CD4-positive, alpha-beta T cell treated with Interleukin-10 for 1 hour (primary cell): ENCODE data around the gene HNRNPUL1.
A peak's percentile ranks its signal among the peaks of the same experiment; 100 is the strongest.

ENCODE experiments used
- DNase-seq: peaks from one replicate; pipeline ENCODE4 v3.0.0-alpha.2; 2020

HNRNPUL1 gene

DNA sequence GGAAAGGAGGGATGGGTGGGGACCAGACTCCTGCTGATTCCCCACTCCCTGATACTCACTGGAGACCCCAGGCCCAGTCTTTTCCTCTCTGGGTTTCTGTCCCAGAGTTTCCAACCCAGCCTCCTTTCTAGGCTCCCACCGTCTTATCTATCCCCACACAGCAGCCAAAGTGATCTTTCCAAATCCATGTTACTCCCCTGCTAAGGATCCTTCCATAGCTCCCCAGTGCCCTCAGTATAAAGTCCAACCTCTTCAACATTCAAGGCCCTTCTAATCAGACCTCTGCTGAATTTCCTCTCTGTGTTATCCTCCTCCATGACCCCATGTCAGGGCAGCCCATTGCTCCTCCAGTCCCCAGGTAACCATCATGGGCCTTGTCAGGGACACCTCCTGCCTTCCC is 90.9 kb downstream of the HNRNPUL1 start:
- DNase-seq: no peak

DNA sequence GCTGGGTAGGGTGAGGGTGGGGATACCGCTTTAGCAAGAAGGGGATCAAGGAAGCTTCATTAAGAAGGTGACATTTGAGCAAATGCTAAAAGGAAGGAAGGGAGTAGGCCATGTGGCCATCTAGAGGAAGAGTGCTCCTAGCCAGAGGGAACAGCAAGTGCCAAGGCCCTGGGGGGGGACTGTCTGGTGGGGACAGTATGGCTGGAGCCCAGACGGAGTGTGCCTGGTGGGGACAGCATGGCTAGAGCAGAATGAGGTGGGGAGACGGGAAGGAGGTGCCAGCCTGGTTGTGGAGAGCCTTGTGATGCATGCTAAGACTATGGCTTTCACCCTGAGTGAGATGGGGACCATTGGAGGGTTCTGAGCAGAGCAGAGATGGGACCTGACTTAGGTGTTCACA is 91.6 kb downstream of the HNRNPUL1 start:
- DNase-seq: no peak

DNA sequence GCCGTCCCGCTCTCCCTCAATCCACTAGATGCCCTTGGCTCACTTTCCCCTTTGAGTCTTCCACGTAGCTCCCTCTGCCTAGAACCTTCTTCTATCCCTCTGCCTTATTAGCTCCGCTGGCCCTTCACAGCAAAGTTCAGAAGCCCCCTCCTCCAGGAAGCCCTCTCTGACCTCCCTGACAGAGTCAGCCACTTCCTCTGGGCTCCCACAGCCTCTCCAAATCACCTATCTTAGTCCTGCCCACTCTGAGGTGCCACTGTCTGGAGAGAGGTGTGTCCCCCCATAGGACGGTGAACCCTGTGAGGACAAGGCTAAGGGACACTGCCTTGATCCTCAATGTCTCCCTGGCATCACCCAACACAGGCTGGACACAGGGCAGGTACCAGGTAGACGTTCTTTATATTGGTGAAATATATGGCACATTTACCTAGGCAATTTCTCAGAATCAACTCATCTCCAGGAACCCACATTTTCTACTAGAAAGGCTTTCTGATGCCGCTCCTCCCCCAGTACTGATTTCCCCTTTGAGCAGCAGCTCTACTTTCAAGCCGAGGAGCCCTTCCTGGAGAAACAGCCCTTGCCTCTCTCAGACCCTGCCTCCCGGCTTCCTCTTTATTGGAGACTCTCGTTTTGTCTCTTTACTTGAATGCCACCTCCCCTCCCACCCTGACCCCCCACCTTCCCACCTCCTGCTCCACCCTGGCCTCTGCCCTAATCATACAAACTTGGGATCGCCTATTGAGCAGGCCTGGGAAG is 93.0 kb downstream of the HNRNPUL1 start:
- peak; percentile 53 for DNase-seq
